Measurements from ENCODE around the gene KRTAP10-11.
"Not testable (repeated sequence)": the region's sequence is repeated elsewhere in the genome, so short reads cannot be mapped to it uniquely, and the experiment has no call there.

KRTAP10-11 gene

GRCh38 chr21:44615466-44615865 lies 30.7 kb upstream of the KRTAP10-11 start:
- no peak for DNase-seq (ENCODE audit: low spot score)

GRCh38 chr21:44615911-44616590 lies 30.2 kb upstream of the KRTAP10-11 start:
- no peak for DNase-seq (ENCODE audit: low spot score)

GRCh38 chr21:44616591-44616926 lies 29.7 kb upstream of the KRTAP10-11 start:
- no peak for DNase-seq (ENCODE audit: low spot score)

- DNase-seq (ENCODE audit: low spot score), result no peak
Measured at GRCh38 chr21:44617071-44617501, 29.1 kb upstream of the KRTAP10-11 start.

- DNase-seq (ENCODE audit: low spot score), result no peak
Measured at GRCh38 chr21:44618504-44618903, 27.7 kb upstream of the KRTAP10-11 start.

- no peak for DNase-seq (ENCODE audit: low spot score)
Measured at GRCh38 chr21:44618909-44619308, 27.3 kb upstream of the KRTAP10-11 start.

GRCh38 chr21:44619886-44620285 lies 26.3 kb upstream of the KRTAP10-11 start:
- DNase-seq (ENCODE audit: low spot score), result no peak

- no peak for DNase-seq (ENCODE audit: low spot score)
Measured at GRCh38 chr21:44623575-44623974, 22.6 kb upstream of the KRTAP10-11 start.

- DNase-seq (ENCODE audit: low spot score), result no peak
Measured at GRCh38 chr21:44625756-44626155, 20.5 kb upstream of the KRTAP10-11 start.

GRCh38 chr21:44626262-44626661 lies 20.0 kb upstream of the KRTAP10-11 start:
- no peak for DNase-seq (ENCODE audit: low spot score)

GRCh38 chr21:44626673-44627143 lies 19.5 kb upstream of the KRTAP10-11 start, which contains the start of gene KRTAP10-9:
Gene KRTAP10-9 (plus strand): TSS chr21:44627093. CDS start chr21:44627172, 79 bp downstream.
- no peak for DNase-seq (ENCODE audit: low spot score)

- DNase-seq (ENCODE audit: low spot score), result not testable (repeated sequence)
Measured at GRCh38 chr21:44627181-44627822, 18.9 kb upstream of the KRTAP10-11 start.

- DNase-seq (ENCODE audit: low spot score), result not testable (repeated sequence)
Measured at GRCh38 chr21:44627831-44628233, 18.4 kb upstream of the KRTAP10-11 start.

- no peak for DNase-seq (ENCODE audit: low spot score)
Measured at GRCh38 chr21:44628707-44629391, 17.4 kb upstream of the KRTAP10-11 start.

- DNase-seq (ENCODE audit: low spot score), result no peak
Measured at GRCh38 chr21:44630440-44630839, 15.8 kb upstream of the KRTAP10-11 start.

- no peak for DNase-seq (ENCODE audit: low spot score)
Measured at GRCh38 chr21:44632067-44632466, 14.1 kb upstream of the KRTAP10-11 start.

- DNase-seq (ENCODE audit: low spot score), result no peak
Measured at GRCh38 chr21:44636209-44637017, 9.8 kb upstream of the KRTAP10-11 start.

- DNase-seq (ENCODE audit: low spot score), result no peak
Measured at GRCh38 chr21:44637018-44637850, 9.0 kb upstream of the KRTAP10-11 start, which contains the start of gene KRTAP10-10. Gene KRTAP10-10 (plus strand): TSS chr21:44637356. CDS start chr21:44637418, 62 bp downstream.

GRCh38 chr21:44637851-44638348 lies 8.3 kb upstream of the KRTAP10-11 start:
- not testable (repeated sequence) for DNase-seq (ENCODE audit: low spot score)

GRCh38 chr21:44638506-44639330 lies 7.5 kb upstream of the KRTAP10-11 start:
- not testable (repeated sequence) for DNase-seq (ENCODE audit: low spot score)

Measured in hematopoietic multipotent progenitor cell treated with erythropoietin and hydrocortisone succinate and interleukin-3 and kit ligand, for 15 days (in vitro differentiated cells).